ENCODE measurements around the gene ARHGEF10L. TPM values are rescaled to one million over a fixed set of nuclear protein-coding genes. Genes with fewer than 3 reads are reported as not detected.

Gene ARHGEF10L
- total RNA-seq, 3 donors from 2014 or later (not counting 1 experiment from before 2014, with no cell fraction given) = 0.70 to 1.7 (median 0.94) TPM

- no peak for ATAC-seq
- Mint-ChIP-seq H3K36me3 (no peaks in the 10 kb centered on the region), H3K27me3 (ENCODE audit: low read depth in 2 of 2) (peaks cover 5 to 8% of the 10 kb centered on the region in 2 donors), H3K9me3 (no peaks in the 10 kb centered on the region), H3K27ac (no peak overlapping the region), H3K4me3 (no peak overlapping the region), H3K4me1 (no peaks in the 10 kb centered on the region)
- Histone ChIP-seq H3K4me1 (ENCODE audit: control insufficient read depth, insufficient read depth, low read length) (no peaks in the 10 kb centered on the region), H3K9me3 (ENCODE audit: control insufficient read depth, insufficient read depth, low read length) (no peaks in the 10 kb centered on the region), H3K27me3 (ENCODE audit: control insufficient read depth, insufficient read depth, low read length) (no peaks in the 10 kb centered on the region), H3K27ac (ENCODE audit: low read length) (no peak overlapping the region), H3K36me3 (ENCODE audit: control insufficient read depth, insufficient read depth, low read length) (no peaks in the 10 kb centered on the region), H3K4me3 (ENCODE audit: low read length) (no peak overlapping the region)
- intact Hi-C loops (cut with micrococcal nuclease) = no loop called here
- DNase-seq = no peak
- TF ChIP-seq CTCF (IDR thresholded peaks at IDR 0.05) = no peak
- WGBS (ENCODE audit: insufficient coverage) = 89% methylated on average over 8 of the region's 8 CpGs
Observed at GRCh38 chr1:17688217-17688810, 148.8 kb downstream of the ARHGEF10L start.

GRCh38 chr1:17689011-17689410, 149.5 kb downstream of the ARHGEF10L start:
- no peak overlapping the region for H3K4me3 ChIP-seq (ENCODE audit: low read length)
- intact Hi-C loops (cut with micrococcal nuclease) = no loop called here
- no peak for TF ChIP-seq CTCF (IDR thresholded peaks at IDR 0.05)

GRCh38 chr1:17690906-17691634, 151.6 kb downstream of the ARHGEF10L start:
- Mint-ChIP-seq H3K4me1 (no peaks in the 10 kb centered on the region), H3K27ac (no peak overlapping the region), H3K9me3 (no peaks in the 10 kb centered on the region), H3K36me3 (no peaks in the 10 kb centered on the region), H3K27me3 (ENCODE audit: low read depth in 2 of 2) (peaks cover 2 to 8% of the 10 kb centered on the region in 2 donors), H3K4me3 (no peak overlapping the region)
- TF ChIP-seq CTCF (IDR thresholded peaks at IDR 0.05) = no peak
- H3K4me1 ChIP-seq (ENCODE audit: control insufficient read depth, insufficient read depth, low read length) = no peaks in the 10 kb centered on the region
- H3K27ac ChIP-seq (ENCODE audit: low read length) = no peak overlapping the region
- H3K27me3 ChIP-seq (ENCODE audit: control insufficient read depth, insufficient read depth, low read length) = no peaks in the 10 kb centered on the region
- DNase-seq = no peak
- ATAC-seq = no peak
- no peaks in the 10 kb centered on the region for H3K36me3 ChIP-seq (ENCODE audit: control insufficient read depth, insufficient read depth, low read length)
- intact Hi-C loops (cut with micrococcal nuclease) = no loop called here
- WGBS (ENCODE audit: insufficient coverage) = 19% methylated on average over 5 of the region's 11 CpGs
- H3K4me3 ChIP-seq (ENCODE audit: low read length) = no peak overlapping the region
- H3K9me3 ChIP-seq (ENCODE audit: control insufficient read depth, insufficient read depth, low read length) = no peaks in the 10 kb centered on the region

More at GRCh38 chr1:17689011-17689410, 149.5 kb downstream of the ARHGEF10L start:
- H3K9me3 Mint-ChIP-seq = no peaks in the 10 kb centered on the region
- no peaks in the 10 kb centered on the region for H3K36me3 ChIP-seq (ENCODE audit: control insufficient read depth, insufficient read depth, low read length)
- H3K27ac ChIP-seq (ENCODE audit: low read length) = no peak overlapping the region
- H3K4me1 ChIP-seq (ENCODE audit: control insufficient read depth, insufficient read depth, low read length) = no peaks in the 10 kb centered on the region
- ATAC-seq (no peak), DNase-seq (no peak)
- no peaks in the 10 kb centered on the region for H3K27me3 ChIP-seq (ENCODE audit: control insufficient read depth, insufficient read depth, low read length)
- WGBS (ENCODE audit: insufficient coverage) = 94% methylated on average over 7 of the region's 9 CpGs
- H3K36me3 Mint-ChIP-seq = no peaks in the 10 kb centered on the region
- no peaks in the 10 kb centered on the region for H3K4me1 Mint-ChIP-seq
- H3K4me3 Mint-ChIP-seq = no peak overlapping the region
- H3K27ac Mint-ChIP-seq = no peak overlapping the region
- no peaks in the 10 kb centered on the region for H3K9me3 ChIP-seq (ENCODE audit: control insufficient read depth, insufficient read depth, low read length)
- H3K27me3 Mint-ChIP-seq (ENCODE audit: low read depth in 2 of 2) = peaks cover 5 to 8% of the 10 kb centered on the region in 2 donors
